ENCODE data around the gene ALPI. TPM values are rescaled to one million over a fixed set of nuclear protein-coding genes. Genes with fewer than 3 reads are reported as not detected.
A peak's percentile ranks its signal among the peaks of the same experiment; 100 is the strongest.

ALPI gene
- total RNA-seq, 1 experiment from 2014 or later, result 5.3 TPM

DNA sequence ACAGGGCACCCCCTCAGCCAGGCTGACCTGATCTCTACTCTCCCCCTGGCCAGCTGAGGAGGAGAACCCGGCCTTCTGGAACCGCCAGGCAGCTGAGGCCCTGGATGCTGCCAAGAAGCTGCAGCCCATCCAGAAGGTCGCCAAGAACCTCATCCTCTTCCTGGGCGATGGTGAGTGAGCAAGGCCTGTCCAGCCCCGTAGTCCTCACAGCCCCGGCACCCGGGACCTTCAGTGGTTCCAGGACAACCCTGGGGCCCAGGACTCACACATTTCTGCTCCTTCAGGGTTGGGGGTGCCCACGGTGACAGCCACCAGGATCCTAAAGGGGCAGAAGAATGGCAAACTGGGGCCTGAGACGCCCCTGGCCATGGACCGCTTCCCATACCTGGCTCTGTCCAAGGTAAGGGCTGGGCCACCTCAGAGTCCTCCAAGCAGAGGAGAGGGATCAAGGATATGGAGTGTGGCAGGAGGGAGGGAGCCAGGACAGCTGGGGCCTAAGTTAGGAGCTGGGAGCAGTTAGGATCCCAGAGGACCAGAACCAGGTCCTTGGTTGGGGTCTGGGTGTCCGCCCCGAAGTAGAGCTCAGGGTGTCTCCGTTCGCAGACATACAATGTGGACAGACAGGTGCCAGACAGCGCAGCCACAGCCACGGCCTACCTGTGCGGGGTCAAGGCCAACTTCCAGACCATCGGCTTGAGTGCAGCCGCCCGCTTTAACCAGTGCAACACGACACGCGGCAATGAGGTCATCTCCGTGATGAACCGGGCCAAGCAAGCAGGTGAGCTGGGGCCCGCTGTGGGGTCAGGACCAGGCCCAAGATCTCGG lies 555 bp downstream of the ALPI start:
- Mint-ChIP-seq H3K4me1 (ENCODE audit: low read depth, unreplicated experiment) (no peaks in the 10 kb centered on the region), H3K4me3 (ENCODE audit: unreplicated experiment) (no peak overlapping the region), H3K9me3 (ENCODE audit: unreplicated experiment) (no peaks in the 10 kb centered on the region), H3K27me3 (ENCODE audit: insufficient read depth, unreplicated experiment) (no peaks in the 10 kb centered on the region), H3K36me3 (ENCODE audit: insufficient read depth, unreplicated experiment) (no peaks in the 10 kb centered on the region), H3K27ac (ENCODE audit: unreplicated experiment) (peak overlapping the region; percentile 6)
- TF ChIP-seq, protein P1, sequence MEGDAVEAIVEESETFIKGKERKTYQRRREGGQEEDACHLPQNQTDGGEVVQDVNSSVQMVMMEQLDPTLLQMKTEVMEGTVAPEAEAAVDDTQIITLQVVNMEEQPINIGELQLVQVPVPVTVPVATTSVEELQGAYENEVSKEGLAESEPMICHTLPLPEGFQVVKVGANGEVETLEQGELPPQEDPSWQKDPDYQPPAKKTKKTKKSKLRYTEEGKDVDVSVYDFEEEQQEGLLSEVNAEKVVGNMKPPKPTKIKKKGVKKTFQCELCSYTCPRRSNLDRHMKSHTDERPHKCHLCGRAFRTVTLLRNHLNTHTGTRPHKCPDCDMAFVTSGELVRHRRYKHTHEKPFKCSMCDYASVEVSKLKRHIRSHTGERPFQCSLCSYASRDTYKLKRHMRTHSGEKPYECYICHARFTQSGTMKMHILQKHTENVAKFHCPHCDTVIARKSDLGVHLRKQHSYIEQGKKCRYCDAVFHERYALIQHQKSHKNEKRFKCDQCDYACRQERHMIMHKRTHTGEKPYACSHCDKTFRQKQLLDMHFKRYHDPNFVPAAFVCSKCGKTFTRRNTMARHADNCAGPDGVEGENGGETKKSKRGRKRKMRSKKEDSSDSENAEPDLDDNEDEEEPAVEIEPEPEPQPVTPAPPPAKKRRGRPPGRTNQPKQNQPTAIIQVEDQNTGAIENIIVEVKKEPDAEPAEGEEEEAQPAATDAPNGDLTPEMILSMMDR (IDR thresholded peaks at IDR 0.05; ENCODE audit: insufficient read depth in 1 of 2, low read depth in 1 of 2, low read length in 1 of 2, severe bottlenecking in 1 of 2, unreplicated experiment in 1 of 2), result no peak
- Histone ChIP-seq H3K4me3 (ENCODE audit: low read depth, low read length) (peak overlapping the region; percentile 10; the same call in 1 of the 2 replicates), H3K27me3 (replicated peaks; ENCODE audit: control insufficient read depth, insufficient read depth, low read length) (no peaks in the 10 kb centered on the region), H3K4me1 (peaks cover 11% of the 10 kb centered on the region), H3K9me3 (no peaks in the 10 kb centered on the region), H3K36me3 (ENCODE audit: control insufficient read depth, insufficient read depth, low read length) (no peaks in the 10 kb centered on the region)
- CTCF ChIA-PET, result no interaction called here
- POLR2A ChIA-PET, result no interaction called here
- intact Hi-C loops (cut with micrococcal nuclease; ENCODE audit: unreplicated experiment), result no loop called here
- TSS peak; percentile 22 for BruUV-seq (replicated peaks)
- no peak for DNase-seq

DNA sequence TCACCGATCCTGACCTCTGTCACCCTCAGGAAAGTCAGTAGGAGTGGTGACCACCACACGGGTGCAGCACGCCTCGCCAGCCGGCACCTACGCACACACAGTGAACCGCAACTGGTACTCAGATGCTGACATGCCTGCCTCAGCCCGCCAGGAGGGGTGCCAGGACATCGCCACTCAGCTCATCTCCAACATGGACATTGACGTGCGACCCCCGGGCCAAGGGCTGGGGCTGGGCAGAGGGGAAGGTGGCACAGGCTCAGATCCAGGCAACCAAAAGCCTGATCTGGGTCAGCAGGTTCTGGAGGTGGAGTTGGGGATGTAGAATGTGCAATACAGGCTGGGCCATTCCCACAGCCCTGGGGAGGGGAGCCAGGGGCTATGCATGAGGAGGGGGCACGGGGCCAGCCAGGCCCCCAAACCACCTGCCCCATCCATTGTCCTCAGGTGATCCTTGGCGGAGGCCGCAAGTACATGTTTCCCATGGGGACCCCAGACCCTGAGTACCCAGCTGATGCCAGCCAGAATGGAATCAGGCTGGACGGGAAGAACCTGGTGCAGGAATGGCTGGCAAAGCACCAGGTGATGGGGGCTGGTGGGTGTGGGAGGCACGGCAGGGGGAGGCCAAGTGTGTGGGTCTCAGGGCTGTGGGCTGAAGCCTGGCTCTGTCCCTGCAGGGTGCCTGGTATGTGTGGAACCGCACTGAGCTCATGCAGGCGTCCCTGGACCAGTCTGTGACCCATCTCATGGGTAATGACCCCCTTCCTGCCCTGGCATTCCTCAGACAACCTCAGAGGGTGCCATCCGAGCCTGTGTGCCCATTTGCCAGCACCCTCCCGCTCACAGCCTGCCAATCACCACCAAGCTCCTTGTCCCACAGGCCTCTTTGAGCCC lies 1.4 kb downstream of the ALPI start:
- H3K9me3 ChIP-seq, result no peaks in the 10 kb centered on the region
- no peaks in the 10 kb centered on the region for H3K27me3 ChIP-seq (replicated peaks; ENCODE audit: control insufficient read depth, insufficient read depth, low read length)
- POLR2A ChIA-PET, result no interaction called here
- CTCF ChIA-PET, result no interaction called here
- no TSS peak for BruUV-seq (replicated peaks)
- no peaks in the 10 kb centered on the region for H3K36me3 ChIP-seq (ENCODE audit: control insufficient read depth, insufficient read depth, low read length)
- Mint-ChIP-seq H3K4me1 (ENCODE audit: low read depth, unreplicated experiment) (no peaks in the 10 kb centered on the region), H3K4me3 (ENCODE audit: unreplicated experiment) (no peak overlapping the region), H3K9me3 (ENCODE audit: unreplicated experiment) (no peaks in the 10 kb centered on the region), H3K27me3 (ENCODE audit: insufficient read depth, unreplicated experiment) (no peaks in the 10 kb centered on the region), H3K36me3 (ENCODE audit: insufficient read depth, unreplicated experiment) (no peaks in the 10 kb centered on the region), H3K27ac (ENCODE audit: unreplicated experiment) (no peak overlapping the region)
- peaks cover 11% of the 10 kb centered on the region for H3K4me1 ChIP-seq
- TF ChIP-seq, protein P1 (IDR thresholded peaks at IDR 0.05; ENCODE audit: insufficient read depth in 1 of 2, low read depth in 1 of 2, low read length in 1 of 2, severe bottlenecking in 1 of 2, unreplicated experiment in 1 of 2), result no peak
- no peak for DNase-seq
- H3K4me3 ChIP-seq (ENCODE audit: low read depth, low read length), result no peak overlapping the region
- intact Hi-C loops (cut with micrococcal nuclease; ENCODE audit: unreplicated experiment), result no loop called here

DNA sequence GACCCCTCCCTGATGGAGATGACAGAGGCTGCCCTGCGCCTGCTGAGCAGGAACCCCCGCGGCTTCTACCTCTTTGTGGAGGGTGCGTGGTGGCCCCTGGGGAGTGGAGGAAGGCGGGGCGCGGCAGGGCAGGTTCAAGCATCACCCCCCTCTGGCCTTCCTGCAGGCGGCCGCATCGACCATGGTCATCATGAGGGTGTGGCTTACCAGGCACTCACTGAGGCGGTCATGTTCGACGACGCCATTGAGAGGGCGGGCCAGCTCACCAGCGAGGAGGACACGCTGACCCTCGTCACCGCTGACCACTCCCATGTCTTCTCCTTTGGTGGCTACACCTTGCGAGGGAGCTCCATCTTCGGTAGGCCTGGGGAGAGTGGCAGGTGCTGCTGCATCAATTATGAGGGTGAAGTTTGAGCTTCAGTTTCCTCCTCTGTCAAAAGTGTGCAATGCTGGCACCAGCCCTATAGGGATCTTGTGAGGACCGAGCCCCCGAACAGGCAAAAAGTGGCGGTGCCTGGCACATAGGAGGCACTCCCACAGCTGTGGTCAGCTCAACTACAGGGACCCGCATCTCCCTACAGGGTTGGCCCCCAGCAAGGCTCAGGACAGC lies 2.2 kb downstream of the ALPI start:
- Histone ChIP-seq H3K4me1 (peaks cover 11% of the 10 kb centered on the region), H3K4me3 (ENCODE audit: low read depth, low read length) (no peak overlapping the region), H3K27me3 (replicated peaks; ENCODE audit: control insufficient read depth, insufficient read depth, low read length) (no peaks in the 10 kb centered on the region), H3K36me3 (ENCODE audit: control insufficient read depth, insufficient read depth, low read length) (no peaks in the 10 kb centered on the region), H3K9me3 (no peaks in the 10 kb centered on the region)
- no peak for DNase-seq
- CTCF ChIA-PET, result no interaction called here
- Mint-ChIP-seq H3K27ac (ENCODE audit: unreplicated experiment) (no peak overlapping the region), H3K4me3 (ENCODE audit: unreplicated experiment) (no peak overlapping the region), H3K36me3 (ENCODE audit: insufficient read depth, unreplicated experiment) (no peaks in the 10 kb centered on the region), H3K27me3 (ENCODE audit: insufficient read depth, unreplicated experiment) (no peaks in the 10 kb centered on the region), H3K4me1 (ENCODE audit: low read depth, unreplicated experiment) (no peaks in the 10 kb centered on the region), H3K9me3 (ENCODE audit: unreplicated experiment) (no peaks in the 10 kb centered on the region)
- TF ChIP-seq, protein P1 (IDR thresholded peaks at IDR 0.05; ENCODE audit: insufficient read depth in 1 of 2, low read depth in 1 of 2, low read length in 1 of 2, severe bottlenecking in 1 of 2, unreplicated experiment in 1 of 2), result no peak
- POLR2A ChIA-PET, result no interaction called here
- BruUV-seq (replicated peaks), result no TSS peak
- intact Hi-C loops (cut with micrococcal nuclease; ENCODE audit: unreplicated experiment), result no loop called here
